H1 (cell line): Measurements from ENCODE around the gene TBC1D7. TPM values are rescaled to one million over a fixed set of nuclear protein-coding genes. Genes with fewer than 3 reads are reported as not detected.

ENCODE experiments used
- CTCF ChIA-PET: fragments of 300-600 bp; sonication (Branson Sonifier 250); formaldehyde crosslinking; loops from one replicate; lab custom pipeline; 2021; ENCODE audit not compliant: partially characterized antibody; lab: Charles Lee
- POLR2A ChIA-PET: fragments of 300-600 bp; sonication (Branson Sonifier 250); formaldehyde crosslinking; loops from one replicate; lab custom pipeline; 2021; ENCODE audit warnings: inconsistent platforms; ENCODE audit not compliant: partially characterized antibody; lab: Charles Lee
- DNase-seq, 2 experiments: peaks; one replicate each; pipeline versions ENCODE4 v3.0.0 to v3.0.0-alpha.2; 2010 to 2022; ENCODE audit warnings: low spot score in 2 of 2, low read depth in 1 of 2, mixed read lengths in 1 of 2
- FAIRE-seq: peaks from 2 replicates; lab custom pipeline; 2011; peaks lifted over from hg19 to GRCh38; lab: Jason Lieb, UNC
- H2AFZ ChIP-seq: 2 replicates; pipeline ENCODE4 v1.8.1; 2012; ENCODE audit warnings: low read length, inconsistent platforms
- H2AK5ac ChIP-seq: 2 replicates; pipeline ENCODE4 v1.6.1; 2013; ENCODE audit warnings: low read depth, low read length
- H2BK120ac ChIP-seq: replicated peaks from 2 replicates; pipeline ENCODE3; 2013; ENCODE audit warnings: low read depth, low read length, inconsistent platforms
- H2BK12ac ChIP-seq: 2 replicates; pipeline ENCODE4 v1.6.1; 2013; ENCODE audit warnings: low read depth, low read length
- H2BK15ac ChIP-seq: 2 replicates; pipeline ENCODE4 v1.6.1; 2013; ENCODE audit warnings: low read length
- H2BK20ac ChIP-seq: 2 replicates; pipeline ENCODE4 v1.6.1; 2013; ENCODE audit warnings: low read length
- H2BK5ac ChIP-seq: 2 replicates; pipeline ENCODE4 v1.6.1; 2013; ENCODE audit warnings: low read depth, low read length
- H3K14ac ChIP-seq: 2 replicates; pipeline ENCODE4 v1.6.1; 2013; ENCODE audit warnings: inconsistent platforms; ENCODE audit not compliant: insufficient read length
- H3K18ac ChIP-seq: 2 replicates; pipeline ENCODE4 v1.6.1; 2013; ENCODE audit warnings: low read length; ENCODE audit errors: extremely low read depth
- H3K23ac ChIP-seq: 2 replicates; pipeline ENCODE4 v1.6.1; 2013; ENCODE audit warnings: inconsistent platforms; ENCODE audit not compliant: insufficient read length
- H3K23me2 ChIP-seq: 2 replicates; pipeline ENCODE4 v1.6.1; 2013; ENCODE audit warnings: low read depth, low read length
- H3K27ac ChIP-seq: 2 replicates; pipeline ENCODE4 v1.6.1; 2011; ENCODE audit warnings: low read depth, low read length, inconsistent platforms
- H3K27me3 ChIP-seq, 4 experiments: replicated peaks in 1 of 4; 1 replicate in 1 of 4; 2 replicates in 3 of 4; pipeline versions ENCODE4 v1.6.1 to v1.8.1; 2011 to 2013; ENCODE audit warnings: low read length in 3 of 4, mild to moderate bottlenecking in 3 of 4, inconsistent platforms in 2 of 4, mixed read lengths in 2 of 4, moderate library complexity in 1 of 4; ENCODE audit not compliant: control insufficient read depth in 3 of 4, insufficient read depth in 3 of 4; ENCODE audit errors: extremely low read depth in 1 of 4
- H3K36me3 ChIP-seq, 4 experiments: 2 replicates each; pipeline versions ENCODE4 v1.6.1 to v1.8.1; 2011 to 2013; ENCODE audit warnings: mild to moderate bottlenecking in 4 of 4, low read length in 3 of 4, moderate library complexity in 2 of 4, control low read depth in 1 of 4, inconsistent platforms in 1 of 4; ENCODE audit not compliant: insufficient read depth in 4 of 4, control insufficient read depth in 2 of 4
- H3K4ac ChIP-seq: replicated peaks from 2 replicates; pipeline ENCODE3; 2013; ENCODE audit warnings: low read length, low read depth, mixed read lengths, inconsistent platforms; ENCODE audit not compliant: insufficient read length
- H3K4me1 ChIP-seq, 4 experiments: replicated peaks in 1 of 4; 1 replicate in 1 of 4; 2 replicates in 3 of 4; pipeline versions ENCODE4 v1.6.1 to v1.8.1; 2011 to 2013; ENCODE audit warnings: low read length in 3 of 4, inconsistent platforms in 2 of 4, mixed read lengths in 1 of 4; ENCODE audit not compliant: insufficient read depth in 4 of 4, control insufficient read depth in 3 of 4
- H3K4me2 ChIP-seq, 2 experiments: 2 replicates each; pipeline versions ENCODE4 v1.6.1 to v1.8.1; 2011 to 2013; ENCODE audit warnings: low read depth in 2 of 2, low read length in 2 of 2, control low read depth in 1 of 2, inconsistent platforms in 1 of 2, mild to moderate bottlenecking in 1 of 2; ENCODE audit not compliant: insufficient read depth in 1 of 2
- H3K4me3 ChIP-seq, 4 experiments: fragments of 200-600, 300-600 bp in 1 of 4; sonication (generic), shearing (Covaris generic), sonication (Bioruptor Twin) in 1 of 4; 2 replicates each; pipeline versions ENCODE4 v1.5.1 to v1.8.1; 2011 to 2016; ENCODE audit warnings: low read length in 4 of 4, low read depth in 3 of 4, control low read depth in 2 of 4, inconsistent platforms in 2 of 4, mild to moderate bottlenecking in 2 of 4, mixed read lengths in 1 of 4, moderate library complexity in 1 of 4; ENCODE audit not compliant: insufficient read depth in 2 of 4; ENCODE audit errors: extremely low read depth in 1 of 4
- H3K56ac ChIP-seq: replicated peaks from 2 replicates; pipeline ENCODE3; 2013; ENCODE audit warnings: low read depth, mild to moderate bottlenecking, mixed read lengths, low read length, inconsistent platforms; ENCODE audit not compliant: insufficient read length
- H3K79me1 ChIP-seq: 2 replicates; pipeline ENCODE4 v1.6.1; 2013; ENCODE audit warnings: low read depth, low read length, control low read depth
- H3K79me2 ChIP-seq, 2 experiments: 2 replicates each; pipeline versions ENCODE4 v1.6.1 to v1.8.1; 2012 to 2013; ENCODE audit warnings: low read length in 2 of 2, mild to moderate bottlenecking in 2 of 2, inconsistent platforms in 1 of 2; ENCODE audit not compliant: insufficient read depth in 2 of 2, control insufficient read depth in 1 of 2
- H3K9ac ChIP-seq, 4 experiments: replicated peaks in 1 of 4; 1 replicate in 1 of 4; 2 replicates in 3 of 4; pipeline versions ENCODE4 v1.6.1 to v1.8.1; 2011 to 2013; ENCODE audit warnings: low read depth in 3 of 4, low read length in 3 of 4, control low read depth in 2 of 4, mild to moderate bottlenecking in 2 of 4, moderate library complexity in 2 of 4, inconsistent platforms in 1 of 4; ENCODE audit errors: extremely low read depth in 1 of 4
- H3K9me3 ChIP-seq, 2 experiments: 2 replicates each; pipeline versions ENCODE4 v1.6.1 to v1.8.1; 2012 to 2013; ENCODE audit warnings: mild to moderate bottlenecking in 2 of 2, moderate library complexity in 2 of 2, control low read depth in 1 of 2, inconsistent platforms in 1 of 2, low read depth in 1 of 2, low read length in 1 of 2, mixed read lengths in 1 of 2; ENCODE audit not compliant: insufficient read depth in 2 of 2
- H4K20me1 ChIP-seq, 2 experiments: replicated peaks in 1 of 2; 2 replicates each; pipeline versions ENCODE3 to v1.8.1; 2011 to 2013; ENCODE audit warnings: inconsistent platforms in 2 of 2, low read length in 2 of 2, mild to moderate bottlenecking in 1 of 2; ENCODE audit not compliant: insufficient read depth in 2 of 2, control insufficient read depth in 1 of 2
- H4K5ac ChIP-seq: 2 replicates; pipeline ENCODE4 v1.6.1; 2013; ENCODE audit warnings: low read length, low read depth, mixed read lengths, inconsistent platforms; ENCODE audit not compliant: insufficient read length
- H4K8ac ChIP-seq: 2 replicates; pipeline ENCODE4 v1.8.0; 2013; ENCODE audit warnings: mild to moderate bottlenecking, moderate library complexity, low read length, inconsistent platforms; ENCODE audit not compliant: insufficient read depth; ENCODE audit errors: extremely low read depth
- H4K91ac ChIP-seq: replicated peaks from 2 replicates; pipeline ENCODE3; 2013; ENCODE audit warnings: low read length, mixed read lengths, inconsistent platforms; ENCODE audit not compliant: insufficient read length
- ATF2 ChIP-seq: IDR thresholded peaks from 2 replicates; pipeline ENCODE4 v1.6.1; 2012; ENCODE audit warnings: low read length, inconsistent platforms
- BRCA1 ChIP-seq: IDR thresholded peaks from 2 replicates; pipeline ENCODE4 v1.6.1; 2012; ENCODE audit warnings: low read depth, low read length, improper control_type of control experiment
- GTF2F1 ChIP-seq: IDR thresholded peaks from 2 replicates; pipeline ENCODE4 v1.6.1; 2012; ENCODE audit warnings: low read depth, low read length, improper control_type of control experiment, borderline replicate concordance
- HDAC6 ChIP-seq: IDR thresholded peaks from one replicate; pipeline ENCODE4 v1.7.1; 2012; ENCODE audit warnings: low read depth, mild to moderate bottlenecking, inconsistent platforms, low read length, moderate library complexity
- JUN ChIP-seq: IDR thresholded peaks from 2 replicates; pipeline ENCODE4 v1.6.1; 2011; ENCODE audit warnings: low read depth, mild to moderate bottlenecking, improper control_type of control experiment, low read length
- NRF1 ChIP-seq: IDR thresholded peaks from 2 replicates; pipeline ENCODE4 v1.6.1; 2011; ENCODE audit warnings: mild to moderate bottlenecking, low read depth, low read length, improper control_type of control experiment
- POLR2AphosphoS5 ChIP-seq: IDR thresholded peaks from 2 replicates; pipeline ENCODE4 v1.6.1; 2011; ENCODE audit warnings: low read depth, low read length
- RBBP5 ChIP-seq: IDR thresholded peaks from 2 replicates; pipeline ENCODE4 v1.7.1; 2012; ENCODE audit warnings: low read depth, mild to moderate bottlenecking, inconsistent platforms, low read length, moderate library complexity, borderline replicate concordance
- SP1 ChIP-seq: IDR thresholded peaks from 2 replicates; pipeline ENCODE4 v1.6.1; 2011; ENCODE audit warnings: low read depth, low read length
- TCF12 ChIP-seq: IDR thresholded peaks from 2 replicates; pipeline ENCODE4 v1.6.1; 2011; ENCODE audit warnings: low read depth, mild to moderate bottlenecking, low read length
- WGBS, 2 experiments: shearing (Covaris generic) in 1 of 2; methylation state at CpG; one replicate each; pipeline versions ENCODE4 v1.1.6 to v1.1.7; 2013 to 2015; ENCODE audit warnings: low lambda C conversion rate in 2 of 2, mixed read lengths in 2 of 2, inconsistent platforms in 1 of 2, low coverage in 1 of 2, missing lambda C conversion rate in 1 of 2; ENCODE audit not compliant: insufficient replicate concordance in 2 of 2, insufficient coverage in 1 of 2, insufficient read length in 1 of 2; ENCODE audit errors: extremely low coverage in 1 of 2, missing lambda C conversion rate in 1 of 2; 5-methylcytosine and 5-hydroxymethylcytosine counted together
- polyA plus RNA-seq, 7 experiments: library from polyadenylated mRNA; depleted of rRNA in 3 of 7; stranded (reverse) in 5 of 7; unstranded in 2 of 7; fragments of >200 nt in 5 of 7; fragments of 200-250 nt in 2 of 7; gene quantifications; 1 replicate in 5 of 7; 2 replicates in 1 of 7; 4 replicates in 1 of 7; pipeline versions ENCODE4 v1.2.1 to v1.2.3, GENCODE V29; 2011 to 2013; ENCODE audit warnings: missing spikeins in 2 of 7, mixed read lengths in 2 of 7
- total RNA-seq: library from RNA; stranded (reverse); fragmentation: NEBNext Ultra II Directional; extraction: Animal tissue kit (Norgen Biotek cat#: 25700); gene quantifications from 2 replicates; pipeline ENCODE4 v1.2.1, GENCODE V29; 2021
- TF ChIP-seq, protein P1 (sequence below): IDR thresholded peaks from 2 replicates; pipeline ENCODE4 v1.6.1; 2011; ENCODE audit warnings: low read depth, mild to moderate bottlenecking, low read length; ENCODE audit not compliant: insufficient read depth
- TF ChIP-seq, protein P2 (sequence below): IDR thresholded peaks from 2 replicates; pipeline ENCODE4 v1.6.1; 2012; ENCODE audit warnings: inconsistent platforms

The TBC1D7 gene
- total and polyA plus RNA-seq, 2 of the 8 experiments (the other 6 are each of a cell fraction or from before 2014, with no cell fraction given), result 46.1 to 55.2 TPM

GRCh38 chr6:13277231-13277630 lies 51.1 kb downstream of the TBC1D7 start:
- CTCF ChIA-PET, result interaction anchor here (0.6 to 6.0 kb wide), 12 partner anchors 9 to 470 kb away, joined by 3 to 49 read pairs (median 5); no protein-coding TSS in a partner anchor
- 93% methylated on average over 2 of the region's 2 CpGs; no CpG with 5 or more reads in 1 of the 2 experiments for WGBS, 2 experiments
- H4K8ac ChIP-seq, result no peak overlapping the region
- H3K79me1 ChIP-seq, result no peaks in the 10 kb centered on the region
- peaks cover 0 to 1% of the 10 kb centered on the region in 2 experiments for H4K20me1 ChIP-seq
- no peaks in the 10 kb centered on the region; a peak in 1 of 8 replicates for H3K36me3 ChIP-seq
- H3K56ac ChIP-seq, result no peak overlapping the region
- no peaks in the 10 kb centered on the region for H3K9me3 ChIP-seq
- no peak overlapping the region for H3K14ac ChIP-seq
- H3K4ac ChIP-seq, result no peak overlapping the region
- no peak overlapping the region for H2BK20ac ChIP-seq
- H2AK5ac ChIP-seq, result no peak overlapping the region
- no peak overlapping the region for H2BK15ac ChIP-seq
- H3K4me3 ChIP-seq, result no peak overlapping the region
- no peak for DNase-seq
- H3K23me2 ChIP-seq, result no peaks in the 10 kb centered on the region
- TF ChIP-seq JUN (no peak), RBBP5 (no peak), SP1 (no peak), POLR2AphosphoS5 (no peak), GTF2F1 (no peak), HDAC6 (no peak), TCF12 (no peak), BRCA1 (no peak), NRF1 (no peak), ATF2 (no peak)
- TF ChIP-seq, protein P1, sequence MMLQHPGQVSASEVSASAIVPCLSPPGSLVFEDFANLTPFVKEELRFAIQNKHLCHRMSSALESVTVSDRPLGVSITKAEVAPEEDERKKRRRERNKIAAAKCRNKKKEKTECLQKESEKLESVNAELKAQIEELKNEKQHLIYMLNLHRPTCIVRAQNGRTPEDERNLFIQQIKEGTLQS, result no peak
- TF ChIP-seq, protein P2, sequence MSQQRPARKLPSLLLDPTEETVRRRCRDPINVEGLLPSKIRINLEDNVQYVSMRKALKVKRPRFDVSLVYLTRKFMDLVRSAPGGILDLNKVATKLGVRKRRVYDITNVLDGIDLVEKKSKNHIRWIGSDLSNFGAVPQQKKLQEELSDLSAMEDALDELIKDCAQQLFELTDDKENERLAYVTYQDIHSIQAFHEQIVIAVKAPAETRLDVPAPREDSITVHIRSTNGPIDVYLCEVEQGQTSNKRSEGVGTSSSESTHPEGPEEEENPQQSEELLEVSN, result no peak
- no peaks in the 10 kb centered on the region for H3K27me3 ChIP-seq
- no peak overlapping the region for H2AFZ ChIP-seq
- no peak for FAIRE-seq
- no peak overlapping the region for H3K4me2 ChIP-seq
- POLR2A ChIA-PET, result interaction anchor here (1.6 kb wide), 1 partner anchor 11 kb away, joined by 8 read pairs; no protein-coding TSS in a partner anchor
- no peak overlapping the region for H2BK5ac ChIP-seq
- H2BK120ac ChIP-seq, result no peak overlapping the region
- H3K4me1 ChIP-seq, result no peaks in the 10 kb centered on the region; a peak in 1 of 7 replicates
- no peak overlapping the region for H3K9ac ChIP-seq
- no peak overlapping the region for H3K27ac ChIP-seq
- H4K5ac ChIP-seq, result no peak overlapping the region
- H3K23ac ChIP-seq, result no peak overlapping the region
- no peak overlapping the region for H3K18ac ChIP-seq
- H3K79me2 ChIP-seq, result no peaks in the 10 kb centered on the region
- H4K91ac ChIP-seq, result no peak overlapping the region
- H2BK12ac ChIP-seq, result no peak overlapping the region
